Lung (tissue), 12 donors: ENCODE measurements around the gene PRELP. TPM values are rescaled to one million over a fixed set of nuclear protein-coding genes. Genes with fewer than 3 reads are reported as not detected.

ENCODE experiments used
- ATAC-seq: fragments of 200-7000 bp; cut with Tn5 transposase; one replicate; pipeline ENCODE4 v1.9.1; 2020; ENCODE audit warnings: moderate number of reproducible peaks; ENCODE audit not compliant: insufficient read depth, low FRiP score
- DNase-seq, 3 donors: peaks; one replicate each; pipeline ENCODE4 v3.0.0-alpha.2; 2013 to 2017
- H3K27ac ChIP-seq, 2 donors: one replicate each; pipeline ENCODE4 v1.5.1; 2013; ENCODE audit warnings: mild to moderate bottlenecking in 2 of 2, moderate library complexity in 2 of 2, control low read depth in 1 of 2, inconsistent platforms in 1 of 2, low read depth in 1 of 2, low read length in 1 of 2
- H3K27me3 ChIP-seq, 3 donors: one replicate each; pipeline ENCODE4 v1.5.1; 2013; ENCODE audit warnings: low read length in 2 of 3; ENCODE audit not compliant: control insufficient read depth in 3 of 3, insufficient read depth in 3 of 3
- H3K36me3 ChIP-seq, 4 donors: one replicate each; pipeline ENCODE4 v1.5.1; 2013; ENCODE audit warnings: low read length in 4 of 4, mild to moderate bottlenecking in 1 of 4, moderate library complexity in 1 of 4; ENCODE audit not compliant: control insufficient read depth in 4 of 4, insufficient read depth in 4 of 4
- H3K4me1 ChIP-seq, 5 donors: one replicate each; pipeline ENCODE4 v1.5.1; 2013; ENCODE audit warnings: low read length in 5 of 5, mild to moderate bottlenecking in 2 of 5, moderate library complexity in 1 of 5; ENCODE audit not compliant: control insufficient read depth in 5 of 5, insufficient read depth in 5 of 5
- H3K4me3 ChIP-seq: one replicate; pipeline ENCODE4 v1.5.1; 2013; ENCODE audit warnings: mild to moderate bottlenecking, control low read depth, moderate library complexity
- H3K9ac ChIP-seq, 2 donors: one replicate each; pipeline ENCODE4 v1.5.1; 2013; ENCODE audit warnings: low read length in 2 of 2, control low read depth in 1 of 2; ENCODE audit not compliant: insufficient read depth in 1 of 2
- H3K9me3 ChIP-seq, 4 donors: one replicate each; pipeline ENCODE4 v1.5.1; 2013; ENCODE audit warnings: low read length in 3 of 4, mild to moderate bottlenecking in 1 of 4, moderate library complexity in 1 of 4; ENCODE audit not compliant: control insufficient read depth in 4 of 4, insufficient read depth in 3 of 4
- CTCF ChIP-seq: IDR thresholded peaks from 2 replicates; pipeline ENCODE4 v1.5.1; 2012; ENCODE audit warnings: mild to moderate bottlenecking; ENCODE audit errors: control extremely low read depth, extremely low read depth
- WGBS, 2 donors: extraction: QIAGEN DNeasy Blood & Tissue Kit; methylation state at CpG; one replicate each; pipeline ENCODE4 v1.1.7; 2013; 5-methylcytosine and 5-hydroxymethylcytosine counted together
- polyA plus RNA-seq, 2 donors: library from polyadenylated mRNA; stranded (reverse); fragments of 200-250 nt; gene quantifications; one replicate each; pipeline ENCODE4 v1.2.1, GENCODE V29; 2013
- total RNA-seq, 2 donors: library from RNA; depleted of rRNA in 1 of 2; stranded (reverse); fragments of >200 nt in 1 of 2; gene quantifications; one replicate each; pipeline ENCODE4 v1.2.1, GENCODE V29; 2014 to 2021
- donor health status: control.
- donor health status: control.
- donor health status: Bipolar disorder and iron deficiency.
- donor health status: healthy.
- donor health status: DM: yes; HTN: yes; CAD: no.

Gene PRELP
- total and polyA plus RNA-seq, 4 donors, result 2.0 to 26.0 (median 13.6) TPM

- Histone ChIP-seq H3K9ac (no peak overlapping the region), H3K27me3 (no peaks in the 10 kb centered on the region), H3K4me1 (peaks cover 0 to 11% (median 0%) of the 10 kb centered on the region in 5 donors), H3K27ac (no peak overlapping the region), H3K36me3 (no peaks in the 10 kb centered on the region), H3K4me3 (no peak overlapping the region), H3K9me3 (no peaks in the 10 kb centered on the region)
- TF ChIP-seq CTCF, result no peak
- no peak for DNase-seq
- WGBS, 2 donors, result 81 to 87% methylated on average over 7 of the region's 7 CpGs
- ATAC-seq, result no peak
Measured at GRCh38 chr1:203488539-203488938, 12.9 kb downstream of the PRELP start.

- peaks cover 0 to 11% (median 0%) of the 10 kb centered on the region in 5 donors for H3K4me1 ChIP-seq
- H3K9ac ChIP-seq, result no peak overlapping the region
- H3K27ac ChIP-seq, result no peak overlapping the region
- no peaks in the 10 kb centered on the region for H3K27me3 ChIP-seq
- H3K9me3 ChIP-seq, result no peaks in the 10 kb centered on the region
- H3K36me3 ChIP-seq, result no peaks in the 10 kb centered on the region
- 95% methylated on average over 9 of the region's 9 CpGs for WGBS, 2 donors
- TF ChIP-seq CTCF, result no peak
- no peak overlapping the region for H3K4me3 ChIP-seq
- ATAC-seq, result no peak
- no peak for DNase-seq
Measured at GRCh38 chr1:203490607-203491006, 15.0 kb downstream of the PRELP start.

GRCh38 chr1:203491664-203492063, 16.1 kb downstream of the PRELP start:
- Histone ChIP-seq H3K4me1 (peaks cover 0 to 11% (median 0%) of the 10 kb centered on the region in 5 donors), H3K9ac (no peak overlapping the region), H3K27ac (no peak overlapping the region), H3K4me3 (no peak overlapping the region), H3K27me3 (no peaks in the 10 kb centered on the region), H3K9me3 (no peaks in the 10 kb centered on the region), H3K36me3 (no peaks in the 10 kb centered on the region)
- DNase-seq (no peak), ATAC-seq (no peak)
- 84 to 90% methylated on average over 9 of the region's 9 CpGs for WGBS, 2 donors
- no peak for TF ChIP-seq CTCF

- no peak overlapping the region for H3K9ac ChIP-seq
- no peak overlapping the region for H3K4me3 ChIP-seq
- ATAC-seq (no peak), DNase-seq (no peak)
- H3K27me3 ChIP-seq, result no peaks in the 10 kb centered on the region
- H3K36me3 ChIP-seq, result no peaks in the 10 kb centered on the region
- no peaks in the 10 kb centered on the region for H3K9me3 ChIP-seq
- no peak overlapping the region for H3K27ac ChIP-seq
- 72 to 80% methylated on average over 8 of the region's 8 CpGs for WGBS, 2 donors
- H3K4me1 ChIP-seq, result peaks cover 0 to 5% (median 0%) of the 10 kb centered on the region in 5 donors
- TF ChIP-seq CTCF, result no peak
Measured at GRCh38 chr1:203492082-203492747, 16.6 kb downstream of the PRELP start.
